A673 (cell line): ENCODE measurements around the gene CCNDBP1.

Experiments
- EZH2 ChIP-seq: fragments of 200-600 bp; sonication (generic); IDR thresholded peaks from 2 replicates; pipeline ENCODE4 v1.6.1; 2017; ENCODE audit warnings: borderline replicate concordance, low read depth, mild to moderate bottlenecking, mixed read lengths, antibody characterized with exemption, low read length; ENCODE audit not compliant: poor library complexity, severe bottlenecking
- TF ChIP-seq, protein P1 (sequence below): fragments of 300-800, 200-600 bp; sonication (generic); conservative IDR thresholded peaks from 2 replicates; pipeline ENCODE4 v1.5.1; 2017; ENCODE audit warnings: low read depth, mild to moderate bottlenecking, antibody characterized with exemption, low read length, moderate library complexity, mixed read lengths

DNA sequence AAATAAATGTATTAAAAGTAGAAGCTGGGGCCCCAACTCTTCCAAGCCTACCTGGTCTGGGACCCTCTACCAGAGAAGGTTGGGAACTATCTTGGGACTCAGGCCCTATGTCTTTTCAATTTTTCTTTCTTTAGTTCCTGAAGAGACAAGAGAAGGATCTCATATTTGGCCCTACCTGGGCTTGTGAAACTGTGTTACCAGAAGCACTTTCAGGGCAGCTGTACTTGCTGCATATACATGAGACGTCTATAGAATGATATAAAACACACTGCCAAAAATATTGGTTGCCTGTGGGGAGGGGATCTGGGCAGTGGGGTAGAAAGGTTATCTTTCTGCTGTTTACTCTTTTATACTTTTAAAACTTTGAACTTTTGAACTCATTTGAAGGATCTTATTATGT, 36.2 kb downstream of the CCNDBP1 start:
- no peak for TF ChIP-seq EZH2
- TF ChIP-seq, protein P1, sequence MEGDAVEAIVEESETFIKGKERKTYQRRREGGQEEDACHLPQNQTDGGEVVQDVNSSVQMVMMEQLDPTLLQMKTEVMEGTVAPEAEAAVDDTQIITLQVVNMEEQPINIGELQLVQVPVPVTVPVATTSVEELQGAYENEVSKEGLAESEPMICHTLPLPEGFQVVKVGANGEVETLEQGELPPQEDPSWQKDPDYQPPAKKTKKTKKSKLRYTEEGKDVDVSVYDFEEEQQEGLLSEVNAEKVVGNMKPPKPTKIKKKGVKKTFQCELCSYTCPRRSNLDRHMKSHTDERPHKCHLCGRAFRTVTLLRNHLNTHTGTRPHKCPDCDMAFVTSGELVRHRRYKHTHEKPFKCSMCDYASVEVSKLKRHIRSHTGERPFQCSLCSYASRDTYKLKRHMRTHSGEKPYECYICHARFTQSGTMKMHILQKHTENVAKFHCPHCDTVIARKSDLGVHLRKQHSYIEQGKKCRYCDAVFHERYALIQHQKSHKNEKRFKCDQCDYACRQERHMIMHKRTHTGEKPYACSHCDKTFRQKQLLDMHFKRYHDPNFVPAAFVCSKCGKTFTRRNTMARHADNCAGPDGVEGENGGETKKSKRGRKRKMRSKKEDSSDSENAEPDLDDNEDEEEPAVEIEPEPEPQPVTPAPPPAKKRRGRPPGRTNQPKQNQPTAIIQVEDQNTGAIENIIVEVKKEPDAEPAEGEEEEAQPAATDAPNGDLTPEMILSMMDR, result no peak
